ENCODE results near the gene MMP19. TPM values are rescaled to one million over a fixed set of nuclear protein-coding genes. Genes with fewer than 3 reads are reported as not detected.

The MMP19 gene
- total RNA-seq, 8 experiments from 2014 or later = 0.16 to 3.8 (median 1.3) TPM

DNA sequence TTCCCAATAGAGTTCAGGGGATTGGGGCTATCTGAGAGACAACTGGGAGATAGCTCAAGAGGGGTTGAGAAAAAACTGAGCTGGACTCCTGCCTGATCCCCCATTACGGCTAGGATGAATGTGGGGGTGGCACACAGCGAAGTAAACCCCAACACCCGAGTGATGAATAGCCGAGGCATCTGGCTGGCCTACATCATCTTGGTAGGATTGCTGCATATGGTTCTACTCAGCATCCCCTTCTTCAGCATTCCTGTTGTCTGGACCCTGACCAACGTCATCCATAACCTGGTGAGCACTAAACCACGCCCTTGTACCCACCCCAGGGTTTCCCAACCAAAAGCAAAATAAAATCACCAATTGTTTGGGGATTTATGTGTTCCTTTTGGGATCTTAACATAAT, 23.9 kb downstream of the MMP19 start:
- Histone ChIP-seq H3K4me1 (replicated peaks in 1 of 2) (peaks cover 15 to 21% of the 10 kb centered on the region in 2 donors), H3K4me3 (peak overlapping the region in 2 of 5 donors; percentile 83 to 92), H3K27ac (no peak overlapping the region)
- ATAC-seq (replicated peaks in 6 of 8) = no peak
- in situ Hi-C loops (cut with MboI; ENCODE audit: low pct_unique_long_range_greater_than_20kb in 2 of 9, low sequenced_read_pairs in 9 of 9, unreplicated experiment in 9 of 9) = no loop called here
- 9 to 92% (median 71%) methylated on average over 2 to 6 of the region's 6 CpGs; no CpG with 5 or more reads in 2 of the 10 experiments for WGBS, 10 experiments

DNA sequence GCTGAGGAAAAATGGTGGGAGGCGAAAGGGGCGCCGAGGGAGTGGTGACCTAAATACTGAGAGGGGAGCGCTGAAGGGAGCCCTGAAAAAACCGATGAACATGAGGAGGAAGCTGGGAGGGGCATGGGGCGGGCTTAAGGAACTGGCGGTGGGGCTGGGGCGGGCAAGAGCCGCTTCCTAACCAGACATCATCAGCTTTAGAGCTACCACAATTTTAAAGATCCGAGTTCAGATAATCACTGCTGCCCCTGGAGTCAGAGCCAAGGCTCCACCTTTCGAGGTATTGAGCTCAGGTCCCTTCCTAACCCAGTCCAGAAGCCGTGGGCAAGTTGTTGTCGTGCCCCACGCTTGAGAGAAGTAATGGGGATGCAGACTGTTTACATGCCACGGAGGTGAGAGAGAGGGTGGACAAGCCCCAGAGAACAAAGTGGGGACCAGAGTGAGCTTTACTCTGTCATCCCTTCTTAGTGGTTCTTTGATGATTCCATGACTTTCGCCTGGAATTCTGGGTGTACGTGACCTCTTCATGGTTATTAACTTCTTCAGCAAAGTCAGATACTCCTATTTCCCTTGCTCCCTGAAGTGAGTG, 24.5 kb downstream of the MMP19 start:
- peak overlapping the region in 1 of 2 donors; percentile 39 for H3K27ac ChIP-seq
- peak overlapping the region; percentile 65 to 92 (median 80) for H3K4me3 ChIP-seq
- WGBS, 10 experiments = 0 to 20% (median 4%) methylated on average over 1 to 4 of the region's 17 CpGs; no CpG with 5 or more reads in 2 of the 10 experiments
- peaks cover 15 to 18% of the 10 kb centered on the region in 2 donors for H3K4me1 ChIP-seq (replicated peaks in 1 of 2)
- ATAC-seq (replicated peaks in 6 of 8) = peak; percentile 32 to 61 (median 44)
- in situ Hi-C loops (cut with MboI; ENCODE audit: low pct_unique_long_range_greater_than_20kb in 2 of 9, low sequenced_read_pairs in 9 of 9, unreplicated experiment in 9 of 9) = no loop called here

DNA sequence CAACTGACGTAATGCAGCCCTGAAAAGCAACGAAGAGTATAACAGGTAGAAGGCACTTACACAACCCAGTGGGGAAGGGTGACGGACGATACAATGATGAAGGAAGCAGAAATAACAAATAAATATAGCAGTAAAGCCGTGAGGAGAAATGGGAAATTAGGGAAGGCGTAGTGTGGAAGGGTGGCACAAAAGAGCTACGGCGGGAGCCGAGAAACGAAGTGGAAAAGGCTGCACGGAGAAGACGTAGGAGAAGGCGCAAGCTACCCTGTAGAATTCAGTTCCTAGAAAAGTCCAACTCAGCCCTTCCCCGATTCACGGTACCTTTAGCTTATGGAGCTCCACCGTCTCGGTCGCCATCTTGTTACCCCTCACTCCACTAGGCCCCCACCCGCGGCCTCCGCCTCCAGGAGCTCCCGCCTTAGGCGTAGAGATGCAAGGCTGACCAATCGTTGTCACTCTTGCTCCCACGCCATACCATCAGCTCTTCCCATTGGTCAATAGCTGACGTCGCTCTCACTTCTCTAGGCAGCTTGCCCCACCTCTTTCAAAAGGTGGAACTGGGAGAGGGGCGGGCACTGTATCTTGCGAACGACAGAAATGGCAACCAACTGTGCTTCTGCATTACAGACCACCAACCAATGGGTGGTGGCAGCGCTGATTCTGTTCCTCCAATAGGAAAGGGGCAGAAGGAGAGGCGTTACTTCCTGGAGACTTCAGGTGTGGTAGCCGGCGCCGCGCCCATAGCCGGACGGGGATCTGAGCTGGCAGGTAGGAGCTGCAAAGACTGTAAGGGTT, 25.2 kb downstream of the MMP19 start, which contains the start of the genes ORMDL2 and SARNP:
ORMDL2 (plus strand) TSS at position 697 of the 795 bp plus-strand sequence. CDS start 959 bp downstream, outside the sequence.
SARNP (minus strand) TSS at position 380 of the 795 bp plus-strand sequence; CDS start at position 357, 23 bp downstream.
- 0 to 2% (median 0%) methylated on average over 4 to 24 of the region's 38 CpGs; no CpG with 5 or more reads in 2 of the 10 experiments for WGBS, 10 experiments
- H3K4me3 ChIP-seq = peak within 1 kb of the TSS; percentile 79 to 92 (median 83)
- H3K4me1 ChIP-seq (replicated peaks in 1 of 2) = peaks cover 15 to 18% of the 10 kb centered on the region in 2 donors
- peak within 1 kb of the TSS; percentile 87 to 92 for H3K27ac ChIP-seq
- in situ Hi-C loops (cut with MboI; ENCODE audit: low pct_unique_long_range_greater_than_20kb in 2 of 9, low sequenced_read_pairs in 9 of 9, unreplicated experiment in 9 of 9) = no loop called here
- ATAC-seq (replicated peaks in 6 of 8) = peak; percentile 93 to 98 (median 97)

DNA sequence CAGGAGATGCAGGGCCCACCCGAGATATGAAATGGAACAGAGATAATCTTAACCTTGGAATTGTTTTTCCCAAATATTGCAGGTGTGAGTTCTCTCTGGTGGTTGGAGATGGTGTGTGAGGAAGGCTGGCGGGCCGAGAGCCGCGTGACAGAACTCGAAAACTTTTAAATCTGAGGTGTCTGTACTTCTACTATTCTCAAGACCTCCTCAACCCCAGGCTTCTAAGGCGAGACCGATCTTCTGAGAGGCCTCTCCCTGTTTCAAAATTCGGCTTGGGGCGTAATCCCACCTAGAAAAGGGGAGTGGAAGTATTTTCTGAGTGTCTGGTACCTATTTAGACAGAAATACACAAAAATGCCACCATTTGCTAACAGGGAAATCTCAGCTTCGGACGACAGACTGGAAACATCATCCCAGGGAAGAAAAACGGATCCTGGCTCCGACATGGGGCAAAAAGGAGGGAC, 25.8 kb downstream of the MMP19 start:
- peak overlapping the region; percentile 79 to 92 (median 83) for H3K4me3 ChIP-seq
- peaks cover 15 to 18% of the 10 kb centered on the region in 2 donors for H3K4me1 ChIP-seq (replicated peaks in 1 of 2)
- peak overlapping the region; percentile 87 to 92 for H3K27ac ChIP-seq
- peak in 3 of 8 experiments; percentile 5 to 8 (median 8) for ATAC-seq (replicated peaks in 6 of 8)
- 0 to 2% (median 0%) methylated on average over 1 to 11 of the region's 14 CpGs; no CpG with 5 or more reads in 1 of the 10 experiments for WGBS, 10 experiments
- in situ Hi-C loops (cut with MboI; ENCODE audit: low pct_unique_long_range_greater_than_20kb in 2 of 9, low sequenced_read_pairs in 9 of 9, unreplicated experiment in 9 of 9) = no loop called here

DNA sequence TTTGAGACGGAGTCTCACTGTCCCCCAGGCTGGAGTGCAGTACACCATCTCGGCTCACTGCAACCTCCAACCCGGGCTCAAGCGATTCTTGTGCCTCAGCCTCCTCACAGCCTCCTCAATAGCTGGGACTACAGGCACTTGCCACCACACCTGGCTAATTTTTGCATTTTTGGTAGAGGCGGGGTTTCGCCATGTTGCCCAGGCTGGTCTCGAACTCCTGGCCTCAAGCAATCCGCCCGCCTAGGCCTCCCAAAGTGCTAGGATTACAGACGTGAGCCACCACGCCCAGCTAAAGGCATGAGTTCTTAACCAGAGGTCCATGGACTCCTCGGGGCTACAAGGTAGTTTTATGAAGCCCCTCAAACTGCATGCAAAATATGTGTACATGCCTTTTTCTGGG, 27.3 kb downstream of the MMP19 start:
- ATAC-seq (replicated peaks in 6 of 8) = no peak
- Histone ChIP-seq H3K27ac (no peak overlapping the region), H3K4me1 (replicated peaks in 1 of 2) (peaks cover 15 to 18% of the 10 kb centered on the region in 2 donors), H3K4me3 (no peak overlapping the region)
- 54 to 100% (median 90%) methylated on average over 1 to 8 of the region's 12 CpGs; no CpG with 5 or more reads in 5 of the 10 experiments for WGBS, 10 experiments
- in situ Hi-C loops (cut with MboI; ENCODE audit: low pct_unique_long_range_greater_than_20kb in 2 of 9, low sequenced_read_pairs in 9 of 9, unreplicated experiment in 9 of 9) = no loop called here

DNA sequence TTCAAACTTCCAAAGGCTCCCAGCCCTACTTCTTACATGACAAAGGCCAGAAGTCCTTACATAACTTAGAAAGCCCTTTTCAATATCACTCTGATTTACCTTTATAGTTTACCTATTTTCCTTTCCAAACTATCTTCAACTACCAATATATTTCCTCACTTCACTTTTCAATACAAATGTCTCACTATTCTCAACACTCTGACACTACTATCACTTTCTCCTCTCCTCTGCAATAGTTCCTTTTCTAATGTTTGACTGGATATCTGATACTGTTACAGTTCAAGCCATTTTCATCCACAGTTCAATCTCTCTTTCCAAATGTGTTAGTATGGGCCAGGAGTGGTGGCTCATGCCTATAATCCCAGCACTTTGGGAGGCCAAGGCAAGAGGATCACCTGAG, 28.5 kb downstream of the MMP19 start:
- ATAC-seq (replicated peaks in 6 of 8) = no peak

DNA sequence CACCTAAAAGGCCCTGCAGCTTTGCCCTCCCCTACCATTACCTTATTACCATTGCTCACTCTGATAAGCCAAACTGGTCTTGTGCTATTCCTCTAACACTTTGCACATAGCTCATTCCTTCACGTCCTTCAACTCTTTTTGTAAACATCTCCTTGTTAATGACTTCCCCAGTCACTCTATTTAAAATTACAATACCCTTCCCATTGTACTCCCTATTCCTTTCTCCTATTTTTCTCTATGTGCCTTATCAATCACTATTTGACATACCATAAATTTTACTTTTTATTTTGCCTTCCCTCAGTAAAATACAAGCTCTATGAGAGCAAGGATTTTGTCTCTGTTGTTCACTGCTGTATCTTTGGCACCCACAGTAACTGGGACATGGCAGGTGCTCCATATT, 30.6 kb downstream of the MMP19 start:
- ATAC-seq (replicated peaks in 6 of 8) = no peak
- Histone ChIP-seq H3K27ac (no peak overlapping the region), H3K4me3 (no peak overlapping the region), H3K4me1 (replicated peaks in 1 of 2) (peaks cover 11 to 13% of the 10 kb centered on the region in 2 donors)
- in situ Hi-C loops (cut with MboI; ENCODE audit: low pct_unique_long_range_greater_than_20kb in 2 of 9, low sequenced_read_pairs in 9 of 9, unreplicated experiment in 9 of 9) = no loop called here
- 0 to 83% (median 24%) methylated on average over 1 of the region's 1 CpG for WGBS, 10 experiments

More for the DNA sequence above, 28.5 kb downstream of the MMP19 start:
- Histone ChIP-seq H3K4me1 (replicated peaks in 1 of 2) (peaks cover 15 to 18% of the 10 kb centered on the region in 2 donors), H3K4me3 (no peak overlapping the region), H3K27ac (no peak overlapping the region)
- in situ Hi-C loops (cut with MboI; ENCODE audit: low pct_unique_long_range_greater_than_20kb in 2 of 9, low sequenced_read_pairs in 9 of 9, unreplicated experiment in 9 of 9) = no loop called here

DNA sequence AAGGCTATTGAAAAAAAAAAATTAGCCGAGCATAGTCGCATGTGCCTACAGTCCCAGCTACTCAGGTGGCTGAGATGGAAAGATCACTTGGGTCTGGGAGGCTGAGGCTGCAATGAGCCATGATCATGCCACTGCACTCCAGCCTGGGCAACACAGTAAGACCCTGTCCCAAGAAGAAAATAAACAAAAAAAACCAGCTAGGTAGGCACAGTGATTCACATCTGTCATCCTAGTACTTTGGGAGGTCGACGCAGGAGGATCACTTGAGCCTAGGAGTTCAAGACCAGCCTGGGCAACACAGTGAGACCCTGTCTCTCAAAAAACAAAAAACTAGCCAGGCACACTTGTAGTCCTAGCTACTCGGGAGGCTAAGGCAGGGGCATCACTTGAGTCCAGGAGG, 33.5 kb downstream of the MMP19 start:
- in situ Hi-C loops (cut with MboI; ENCODE audit: low pct_unique_long_range_greater_than_20kb in 2 of 9, low sequenced_read_pairs in 9 of 9, unreplicated experiment in 9 of 9) = no loop called here
- H3K4me3 ChIP-seq = no peak overlapping the region
- H3K27ac ChIP-seq = no peak overlapping the region
- no peak for ATAC-seq (replicated peaks in 6 of 8)
- H3K4me1 ChIP-seq (replicated peaks in 1 of 2) = no peaks in the 10 kb centered on the region
- 84 to 100% (median 94%) methylated on average over 1 to 4 of the region's 5 CpGs; no CpG with 5 or more reads in 2 of the 10 experiments for WGBS, 10 experiments

DNA sequence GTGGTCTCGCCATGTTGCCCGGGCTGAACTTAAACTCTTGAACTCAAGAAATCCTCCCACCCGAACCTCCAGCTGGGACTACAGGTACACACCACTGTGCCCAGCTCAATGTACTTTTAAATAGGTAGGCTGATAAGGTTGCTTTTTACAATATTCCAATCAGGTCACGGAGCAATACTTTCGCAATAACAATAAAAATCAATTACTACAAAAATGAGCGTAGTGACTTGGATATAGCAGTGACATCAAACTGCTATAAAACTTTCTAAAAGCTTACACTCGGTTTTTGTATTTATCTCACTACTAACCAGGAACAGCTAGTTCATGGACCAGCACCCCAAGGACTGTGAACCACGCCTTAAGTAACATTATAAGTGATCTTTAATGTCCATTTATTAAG, 35.8 kb downstream of the MMP19 start:
- no peak for ATAC-seq (replicated peaks in 6 of 8)
- H3K4me1 ChIP-seq (replicated peaks in 1 of 2) = no peaks in the 10 kb centered on the region
- no peak overlapping the region for H3K4me3 ChIP-seq
- in situ Hi-C loops (cut with MboI; ENCODE audit: low pct_unique_long_range_greater_than_20kb in 2 of 9, low sequenced_read_pairs in 9 of 9, unreplicated experiment in 9 of 9) = no loop called here
- WGBS, 10 experiments = 89 to 100% (median 96%) methylated on average over 2 to 8 of the region's 8 CpGs
- H3K27ac ChIP-seq = no peak overlapping the region

DNA sequence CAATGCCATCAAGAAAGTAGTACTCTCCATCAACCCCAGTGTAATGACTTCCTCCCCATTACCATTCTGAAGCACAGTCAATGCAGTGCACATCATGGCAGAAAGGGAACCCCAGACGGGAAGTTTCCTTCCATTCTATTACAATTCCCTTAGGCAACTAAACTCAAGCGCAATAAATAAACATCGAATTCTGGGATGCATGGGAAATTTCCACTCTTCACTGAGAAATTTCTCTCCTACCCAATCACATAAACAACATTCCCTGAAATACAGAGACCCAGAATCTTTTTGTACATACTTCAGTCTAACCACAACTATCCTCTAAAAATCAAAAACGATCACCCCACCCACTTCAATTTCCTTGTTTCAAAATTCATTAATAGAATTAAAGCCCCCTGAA, 45.2 kb downstream of the MMP19 start:
- Histone ChIP-seq H3K27ac (no peak overlapping the region), H3K4me1 (replicated peaks in 1 of 2) (no peaks in the 10 kb centered on the region), H3K4me3 (no peak overlapping the region)
- no peak for ATAC-seq (replicated peaks in 6 of 8)
- 46 to 100% (median 82%) methylated on average over 1 to 4 of the region's 4 CpGs for WGBS, 10 experiments
- in situ Hi-C loops (cut with MboI; ENCODE audit: low pct_unique_long_range_greater_than_20kb in 2 of 9, low sequenced_read_pairs in 9 of 9, unreplicated experiment in 9 of 9) = loop anchor here in 1 of 9 experiments (10.0 kb wide), 1 partner anchor 53 kb away; the partner anchor contains the start of gene GDF11

DNA sequence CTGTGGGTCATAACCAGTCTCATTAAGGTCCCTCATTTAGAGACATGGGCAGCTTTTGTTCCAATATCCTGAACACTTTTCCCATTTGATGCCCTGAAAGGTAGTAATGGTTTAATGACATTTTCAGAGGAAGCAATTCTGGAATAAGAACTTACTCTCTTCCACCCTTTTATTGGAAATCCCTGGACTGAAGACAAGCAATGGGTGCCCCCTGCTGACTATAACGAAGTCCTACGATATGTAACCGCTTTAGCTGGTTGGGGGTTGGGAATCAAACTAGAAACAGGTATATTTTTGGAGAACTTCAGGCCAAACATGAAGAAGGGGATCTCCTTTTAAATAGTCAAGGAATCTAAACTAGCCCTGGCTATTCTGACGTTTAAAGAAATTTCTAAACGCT, 45.7 kb downstream of the MMP19 start:
- 36 to 82% (median 47%) methylated on average over 3 to 5 of the region's 5 CpGs; no CpG with 5 or more reads in 1 of the 10 experiments for WGBS, 10 experiments
- Histone ChIP-seq H3K4me1 (replicated peaks in 1 of 2) (no peaks in the 10 kb centered on the region), H3K4me3 (no peak overlapping the region), H3K27ac (no peak overlapping the region)
- ATAC-seq (replicated peaks in 6 of 8) = peak in 3 of 8 experiments; percentile 36 to 44 (median 44)
- in situ Hi-C loops (cut with MboI; ENCODE audit: low pct_unique_long_range_greater_than_20kb in 2 of 9, low sequenced_read_pairs in 9 of 9, unreplicated experiment in 9 of 9) = loop anchor here in 1 of 9 experiments (10.0 kb wide), 1 partner anchor 52 kb away; the partner anchor contains the start of gene GDF11

DNA sequence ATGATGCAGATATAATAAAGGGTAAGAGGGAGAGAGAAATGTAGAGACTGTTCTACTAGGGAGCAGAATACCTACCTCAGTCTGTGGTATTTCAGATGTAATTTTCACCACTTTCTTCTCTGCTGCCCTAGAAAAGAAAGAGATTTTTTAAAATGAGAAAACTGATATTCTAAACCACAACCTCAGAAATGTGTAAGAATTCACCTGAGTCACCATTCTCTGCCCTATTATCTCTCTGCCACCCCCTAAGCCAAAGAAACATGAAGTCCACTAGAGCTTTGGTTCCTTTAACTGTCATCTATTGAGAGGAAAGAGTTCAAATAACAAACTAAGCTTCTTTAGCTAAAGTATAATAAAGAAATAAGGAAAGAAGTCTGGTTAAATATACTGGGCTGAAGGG, 46.8 kb downstream of the MMP19 start:
- in situ Hi-C loops (cut with MboI; ENCODE audit: low pct_unique_long_range_greater_than_20kb in 2 of 9, low sequenced_read_pairs in 9 of 9, unreplicated experiment in 9 of 9) = loop anchor here in 1 of 9 experiments (10.0 kb wide), 1 partner anchor 51 kb away; the partner anchor contains the start of gene GDF11
- H3K4me3 ChIP-seq = no peak overlapping the region
- H3K27ac ChIP-seq = no peak overlapping the region
- no peaks in the 10 kb centered on the region for H3K4me1 ChIP-seq (replicated peaks in 1 of 2)
- ATAC-seq (replicated peaks in 6 of 8) = no peak

DNA sequence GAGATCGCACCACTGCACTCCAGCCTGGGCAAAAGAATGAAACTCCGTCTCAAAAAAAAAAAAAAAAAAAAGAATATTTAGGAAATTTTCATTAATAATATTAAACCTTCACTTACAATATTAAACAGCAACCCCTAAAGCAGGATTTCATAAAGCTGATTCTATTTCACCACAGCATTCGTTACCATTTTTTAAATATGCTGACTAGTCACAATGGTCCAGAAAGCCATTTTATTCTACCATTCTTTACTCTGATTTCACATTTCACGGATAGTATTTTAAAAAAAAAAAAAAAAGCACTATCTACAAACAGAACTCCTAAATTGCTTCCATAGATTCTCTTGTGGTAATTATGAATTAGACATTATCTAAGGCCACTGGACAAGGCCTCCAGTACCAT, 52.8 kb downstream of the MMP19 start:
- H3K4me1 ChIP-seq (replicated peaks in 1 of 2) = no peaks in the 10 kb centered on the region
- H3K4me3 ChIP-seq = no peak overlapping the region
- WGBS, 10 experiments = 58 to 100% (median 95%) methylated on average over 1 to 4 of the region's 4 CpGs
- no peak overlapping the region for H3K27ac ChIP-seq
- in situ Hi-C loops (cut with MboI; ENCODE audit: low pct_unique_long_range_greater_than_20kb in 2 of 9, low sequenced_read_pairs in 9 of 9, unreplicated experiment in 9 of 9) = loop anchor here in 1 of 9 experiments (10.0 kb wide), 1 partner anchor 45 kb away; the partner anchor contains the start of gene GDF11
- no peak for ATAC-seq (replicated peaks in 6 of 8)

Data from motor neuron (in vitro differentiated cells).